Keratinocyte (primary cell): ENCODE measurements around the gene CAMK2G. TPM values are rescaled to one million over a fixed set of nuclear protein-coding genes. Genes with fewer than 3 reads are reported as not detected.

ENCODE experiments used
- DNase-seq: peaks from one replicate; pipeline ENCODE4 v3.0.0-alpha.2; 2011; ENCODE audit warnings: low read depth, missing footprints, low spot score
- FAIRE-seq: peaks from 2 replicates; lab custom pipeline; 2011; peaks lifted over from hg19 to GRCh38; lab: Jason Lieb, UNC
- H2AFZ ChIP-seq: 2 replicates; pipeline ENCODE4 v1.6.0; 2012; ENCODE audit warnings: low read length, control low read depth, inconsistent platforms; ENCODE audit not compliant: control insufficient read depth
- H3K27ac ChIP-seq: 2 replicates; pipeline ENCODE4 v1.5.1; 2011; ENCODE audit warnings: low read length; ENCODE audit not compliant: control insufficient read depth, insufficient read depth
- H3K27me3 ChIP-seq: 3 replicates; pipeline ENCODE4 v1.6.0; 2011; ENCODE audit warnings: low read length; ENCODE audit not compliant: control insufficient read depth, insufficient read depth; ENCODE audit errors: extremely low read depth
- H3K36me3 ChIP-seq, 2 experiments: 2 replicates in 1 of 2; 3 replicates in 1 of 2; pipeline ENCODE4 v1.5.1; 2011; ENCODE audit warnings: low read length in 2 of 2, mild to moderate bottlenecking in 1 of 2; ENCODE audit not compliant: control insufficient read depth in 2 of 2, insufficient read depth in 2 of 2; ENCODE audit errors: extremely low read depth in 1 of 2
- H3K4me1 ChIP-seq: 3 replicates; pipeline ENCODE4 v1.5.1; 2011; ENCODE audit warnings: low read length; ENCODE audit not compliant: control insufficient read depth, insufficient read depth; ENCODE audit errors: extremely low read depth
- H3K4me2 ChIP-seq: 3 replicates; pipeline ENCODE4 v1.6.0; 2011; ENCODE audit warnings: low read depth, low read length; ENCODE audit not compliant: control insufficient read depth, insufficient read depth; ENCODE audit errors: extremely low read depth
- H3K4me3 ChIP-seq, 3 experiments: fragments of 200-600 bp in 1 of 3; sonication (generic) in 1 of 3; 2 replicates in 2 of 3; 3 replicates in 1 of 3; pipeline ENCODE4 v1.5.1; 2011 to 2016; ENCODE audit warnings: low read length in 3 of 3, mild to moderate bottlenecking in 3 of 3, control low read depth in 2 of 3, inconsistent platforms in 1 of 3, low read depth in 1 of 3, mixed read lengths in 1 of 3, mixed run types in 1 of 3, moderate library complexity in 1 of 3; ENCODE audit not compliant: control insufficient read depth in 2 of 3, insufficient read depth in 2 of 3; ENCODE audit errors: extremely low read depth in 1 of 3
- H3K79me2 ChIP-seq: 2 replicates; pipeline ENCODE4 v1.6.0; 2012; ENCODE audit warnings: low read length; ENCODE audit not compliant: control insufficient read depth, insufficient read depth
- H3K9ac ChIP-seq: 3 replicates; pipeline ENCODE4 v1.6.0; 2011; ENCODE audit warnings: low read length; ENCODE audit not compliant: control insufficient read depth, insufficient read depth; ENCODE audit errors: extremely low read depth
- H3K9me1 ChIP-seq: 3 replicates; pipeline ENCODE4 v1.6.0; 2011; ENCODE audit warnings: low read length; ENCODE audit not compliant: control insufficient read depth, insufficient read depth; ENCODE audit errors: extremely low read depth
- H3K9me3 ChIP-seq: 2 replicates; pipeline ENCODE4 v1.5.1; 2012; ENCODE audit warnings: low read depth, low read length; ENCODE audit not compliant: control insufficient read depth
- H4K20me1 ChIP-seq: 3 replicates; pipeline ENCODE4 v1.6.0; 2011; ENCODE audit warnings: low read length; ENCODE audit not compliant: control insufficient read depth, insufficient read depth; ENCODE audit errors: extremely low read depth
- CTCF ChIP-seq, 3 experiments: IDR thresholded peaks in 1 of 3; conservative IDR thresholded peaks in 1 of 3; optimal IDR thresholded peaks in 1 of 3; 2 replicates in 2 of 3; 3 replicates in 1 of 3; pipeline versions ENCODE3 to v1.5.1; 2011; ENCODE audit warnings: low read length in 3 of 3, mild to moderate bottlenecking in 3 of 3, moderate library complexity in 2 of 3, control low read depth in 1 of 3, inconsistent platforms in 1 of 3; ENCODE audit not compliant: insufficient read depth in 2 of 3; ENCODE audit errors: extremely low read depth in 1 of 3
- EZH2 ChIP-seq: IDR thresholded peaks from one replicate; pipeline ENCODE4 v1.6.1; 2012; ENCODE audit warnings: inconsistent platforms, mild to moderate bottlenecking, low read length, moderate library complexity
- dilution Hi-C: fragments of 300-500 bp; cut with MboI; formaldehyde crosslinking; loops from one replicate; pipeline ENCODE4 v1.7.0; 2020; ENCODE audit warnings: low sequenced_read_pairs; ENCODE audit not compliant: extremely low pct_ligation_motif_present
- polyA plus RNA-seq, 5 experiments: library from polyadenylated mRNA; depleted of rRNA in 3 of 5; stranded (reverse) in 3 of 5; stranded (forward) in 1 of 5; unstranded in 1 of 5; fragments of >200 nt; gene quantifications; 1 replicate in 1 of 5; 2 replicates in 3 of 5; 3 replicates in 1 of 5; pipeline versions ENCODE4 v1.2.1 to v1.2.3, GENCODE V29; 2011 to 2012; ENCODE audit warnings: missing spikeins in 2 of 5, low read depth in 1 of 5, low replicate concordance in 1 of 5

CAMK2G gene
- polyA plus RNA-seq, 1 donor (not counting 4 experiments of a cell fraction or from before 2014, with no cell fraction given) = 17.6 TPM

- no peak overlapping the region for H3K9ac ChIP-seq
- H2AFZ ChIP-seq = no peak overlapping the region
- H3K36me3 ChIP-seq = peaks cover 13 to 37% of the 10 kb centered on the region in 2 experiments
- no peaks in the 10 kb centered on the region for H3K27me3 ChIP-seq
- no peak overlapping the region for H3K4me2 ChIP-seq
- no peaks in the 10 kb centered on the region for H3K9me3 ChIP-seq
- DNase-seq = no peak
- H4K20me1 ChIP-seq = no peaks in the 10 kb centered on the region
- no peaks in the 10 kb centered on the region for H3K9me1 ChIP-seq
- peaks cover 5% of the 10 kb centered on the region for H3K79me2 ChIP-seq
- no peak for TF ChIP-seq CTCF (optimal IDR thresholded peaks at IDR 0.05 in 1 of 3, IDR thresholded peaks at IDR 0.05 in 1 of 3, conservative IDR thresholded peaks at IDR 0.05 in 1 of 3; ENCODE audit: extremely low read depth in 1 of 3, insufficient read depth in 2 of 3, low read length in 3 of 3)
- TF ChIP-seq EZH2 = no peak
- FAIRE-seq = no peak
- no peaks in the 10 kb centered on the region for H3K4me1 ChIP-seq
- no peak overlapping the region for H3K27ac ChIP-seq
- no peak overlapping the region for H3K4me3 ChIP-seq
- dilution Hi-C loops = no loop called here
Observed at GRCh38 chr10:73864229-73864628, 10.1 kb downstream of the CAMK2G start.

GRCh38 chr10:73863039-73863817 lies 11.1 kb downstream of the CAMK2G start:
- no peak for TF ChIP-seq EZH2
- Histone ChIP-seq H4K20me1 (no peaks in the 10 kb centered on the region), H3K79me2 (peaks cover 5% of the 10 kb centered on the region), H3K9me1 (no peaks in the 10 kb centered on the region), H3K4me2 (no peak overlapping the region), H3K27me3 (no peaks in the 10 kb centered on the region), H3K9ac (no peak overlapping the region), H2AFZ (no peak overlapping the region), H3K36me3 (peaks cover 9 to 34% of the 10 kb centered on the region in 2 experiments), H3K27ac (no peak overlapping the region), H3K4me1 (no peaks in the 10 kb centered on the region), H3K9me3 (no peaks in the 10 kb centered on the region), H3K4me3 (no peak overlapping the region)
- no peak for FAIRE-seq
- DNase-seq = no peak
- dilution Hi-C loops = no loop called here
